Ecto neural progenitor cell (in vitro differentiated cells): Measurements from ENCODE around the gene SNX21.
"Not testable (repeated sequence)": the region's sequence is repeated elsewhere in the genome, so short reads cannot be mapped to it uniquely, and the experiment has no call there.

Source experiments
- DNase-seq: peaks from one replicate; pipeline ENCODE4 v3.0.0-alpha.2; 2018; ENCODE audit warnings: low spot score

Gene SNX21

GRCh38 chr20:45823949-45824835, 9.4 kb upstream of the SNX21 start:
- peak; percentile 65 for DNase-seq

DNA sequence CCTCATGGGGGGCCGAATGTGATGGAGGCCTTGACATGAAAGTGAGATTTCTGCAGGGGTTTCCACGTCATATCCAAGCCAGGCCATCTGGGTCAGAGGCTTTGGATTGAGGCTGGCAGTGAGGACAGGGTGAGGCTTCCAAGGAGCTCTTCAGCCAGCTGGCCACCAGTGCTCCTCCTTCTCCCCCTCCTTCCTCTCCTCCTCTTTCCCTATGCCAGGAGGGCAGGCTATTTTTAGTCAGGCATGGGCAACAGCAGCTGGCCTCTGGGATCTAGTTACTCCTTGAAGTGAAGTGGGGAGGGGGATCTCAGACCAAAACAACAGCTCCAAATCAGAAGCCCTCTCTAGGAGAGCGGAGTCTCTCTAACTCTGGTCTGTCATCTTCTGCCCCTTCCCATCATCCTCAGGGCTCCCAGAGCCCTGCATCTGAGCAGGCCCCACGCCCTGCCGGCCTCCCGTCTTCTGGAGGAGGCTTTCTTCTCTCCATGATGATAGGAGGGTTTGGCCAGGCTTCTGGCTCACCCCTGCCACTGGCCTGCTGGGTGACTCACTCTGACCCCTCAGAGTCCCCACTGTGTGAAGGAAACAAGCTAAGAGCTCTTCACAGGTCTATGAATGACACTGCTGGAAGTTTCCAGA, 7.1 kb upstream of the SNX21 start:
- DNase-seq = no peak

DNA sequence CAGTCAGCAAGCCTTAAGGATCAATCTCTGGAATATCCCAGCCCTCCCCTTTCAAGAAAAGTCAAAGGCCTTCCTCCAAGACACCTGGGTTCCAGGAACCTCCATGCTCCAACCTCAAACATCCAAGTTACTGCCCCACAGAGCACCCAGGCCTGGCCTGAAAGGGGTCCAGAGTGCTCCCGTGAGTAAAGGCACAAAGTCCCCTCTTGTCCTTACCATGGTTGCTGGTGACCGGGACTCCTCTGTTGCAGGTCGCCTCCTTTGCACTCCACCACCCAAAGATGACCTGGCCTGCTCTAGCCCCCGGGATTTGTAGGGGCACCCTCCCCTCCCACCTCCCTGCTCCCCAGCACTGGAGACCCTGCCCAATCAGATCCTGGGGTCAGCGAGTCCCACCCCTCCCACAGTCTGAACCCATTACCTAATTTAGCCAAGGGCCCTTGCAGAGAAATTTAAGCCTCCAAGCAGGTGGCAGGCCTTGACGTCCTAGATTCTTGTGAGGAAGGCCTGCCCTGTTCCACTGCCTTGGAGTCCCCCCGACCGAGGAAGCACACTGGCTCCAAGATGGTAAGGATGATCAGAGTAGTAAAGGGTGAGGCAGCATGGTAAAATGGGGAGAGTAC, 6.5 kb upstream of the SNX21 start, which contains the start of gene TNNC2:
TNNC2 (minus strand) TSS at position 283 of the 623 bp plus-strand sequence; CDS start at position 219, 64 bp downstream.
- DNase-seq = no peak

- DNase-seq = no peak
Measured at GRCh38 chr20:45827712-45828111, 5.9 kb upstream of the SNX21 start.

- no peak for DNase-seq
Measured at GRCh38 chr20:45828589-45828988, 5.0 kb upstream of the SNX21 start.

GRCh38 chr20:45829673-45830106, 3.9 kb upstream of the SNX21 start:
- not testable (repeated sequence) for DNase-seq

- no peak for DNase-seq
Measured at GRCh38 chr20:45832619-45833018, 980 bp upstream of the SNX21 start.

GRCh38 chr20:45833883-45834796, 541 bp downstream of the SNX21 start:
- peak; percentile 89 for DNase-seq

DNA sequence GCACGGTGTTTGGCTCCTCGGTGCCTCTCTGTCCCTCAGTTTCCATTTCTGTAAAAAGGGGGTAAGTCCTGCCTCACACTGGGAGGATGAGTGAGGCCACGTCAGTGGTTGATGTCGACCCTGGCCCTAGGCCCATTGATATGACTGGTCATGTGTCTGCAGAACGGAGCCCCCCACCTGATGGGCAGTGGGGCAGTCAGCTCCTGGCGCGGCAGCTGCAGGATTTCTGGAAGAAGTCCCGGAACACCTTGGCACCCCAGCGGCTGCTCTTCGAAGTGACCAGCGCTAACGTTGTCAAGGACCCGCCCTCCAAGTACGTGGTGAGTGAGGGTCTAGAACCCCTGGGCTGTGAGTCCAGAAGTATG, 1.2 kb downstream of the SNX21 start:
- no peak for DNase-seq

- no peak for DNase-seq
Measured at GRCh38 chr20:45835329-45835765, 1.7 kb downstream of the SNX21 start.

- DNase-seq = no peak
Measured at GRCh38 chr20:45835825-45836224, 2.2 kb downstream of the SNX21 start.

DNA sequence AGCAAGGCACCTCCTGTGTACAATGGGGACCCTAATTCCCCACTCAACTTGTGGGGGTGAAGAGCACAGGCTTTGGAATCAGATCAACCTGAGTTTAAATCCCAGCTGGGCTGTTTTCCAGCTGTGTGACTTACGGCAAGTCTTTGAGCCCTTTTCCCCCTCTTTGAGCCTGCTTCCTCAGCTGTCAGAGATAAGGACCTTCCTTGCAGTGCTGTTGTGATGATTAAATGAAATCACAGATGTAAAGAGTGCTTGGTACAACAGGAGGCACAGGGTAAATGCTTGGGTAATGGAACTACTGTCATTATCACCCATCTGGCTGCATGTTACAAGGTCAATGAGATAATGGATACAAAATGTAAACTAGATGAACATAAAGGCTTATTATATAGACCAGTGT, 3.2 kb downstream of the SNX21 start:
- no peak for DNase-seq

- DNase-seq = no peak
Measured at GRCh38 chr20:45840700-45841198, 7.2 kb downstream of the SNX21 start.

DNA sequence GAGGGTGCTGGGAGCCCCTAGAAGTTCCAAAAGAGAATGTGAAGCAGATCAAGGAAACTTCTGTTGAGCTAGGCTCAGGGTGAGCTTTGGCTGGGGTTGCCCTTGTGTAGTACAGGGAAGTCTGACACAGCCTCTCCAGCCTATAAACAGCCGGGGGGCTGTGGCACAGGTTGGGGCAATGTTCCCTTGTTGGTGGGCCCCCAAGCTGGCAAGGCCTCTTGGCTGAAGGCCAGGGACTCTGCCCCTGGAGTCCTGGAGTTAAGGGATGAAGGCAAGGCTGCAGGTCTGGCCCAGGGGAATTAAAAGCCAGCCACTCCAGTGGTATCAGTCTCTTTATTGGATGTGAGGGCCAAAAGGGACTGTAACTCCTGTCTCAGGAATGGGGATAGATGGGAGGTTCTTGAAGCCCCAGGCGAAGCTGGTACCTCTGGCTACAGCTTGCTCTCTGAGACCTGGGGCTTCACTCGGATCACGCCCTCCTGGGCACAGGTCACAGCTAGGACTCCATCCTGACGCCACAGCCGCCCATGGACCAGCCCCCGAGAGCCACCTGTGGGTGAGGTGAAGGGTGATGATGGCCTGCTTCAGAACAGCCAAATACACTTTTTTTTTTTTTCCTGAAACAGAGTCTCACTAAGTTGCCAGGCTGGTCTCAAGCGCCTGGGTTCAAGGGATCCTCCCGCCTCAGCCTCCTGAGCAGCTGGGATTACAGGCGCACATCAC, 8.0 kb downstream of the SNX21 start:
- no peak for DNase-seq

DNA sequence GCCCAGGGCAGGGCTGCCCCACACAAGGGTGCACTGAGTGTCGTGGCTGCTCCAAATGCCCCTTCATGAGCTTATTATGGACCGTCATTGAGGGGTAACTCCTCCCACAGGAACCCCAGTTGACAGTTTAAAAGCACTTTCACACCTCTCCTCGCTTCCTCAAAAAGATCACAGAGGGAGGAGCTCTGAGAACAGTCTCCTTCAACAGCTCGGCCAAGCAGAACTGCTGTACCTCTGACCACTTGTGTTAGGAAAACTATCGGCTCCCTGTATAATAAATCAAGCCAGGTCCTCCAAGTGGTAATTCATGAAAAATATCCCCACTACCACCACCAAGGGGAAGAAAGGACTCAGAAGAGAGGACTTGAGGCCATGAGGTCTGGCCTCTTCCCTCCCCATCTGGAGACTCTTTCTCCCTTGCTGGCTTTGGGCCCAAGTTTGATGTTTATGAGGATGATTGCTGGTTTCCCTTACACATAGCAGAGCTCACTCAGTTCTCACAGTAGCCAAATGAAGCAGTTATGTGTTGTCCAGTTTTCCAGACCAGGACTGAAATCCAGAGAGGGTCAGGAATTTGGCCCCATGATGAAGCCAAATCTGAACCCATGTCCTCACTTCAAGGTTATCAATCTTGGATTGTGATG, 8.7 kb downstream of the SNX21 start:
- DNase-seq = no peak

- DNase-seq = no peak
Measured at GRCh38 chr20:45843506-45843905, 9.9 kb downstream of the SNX21 start.

DNA sequence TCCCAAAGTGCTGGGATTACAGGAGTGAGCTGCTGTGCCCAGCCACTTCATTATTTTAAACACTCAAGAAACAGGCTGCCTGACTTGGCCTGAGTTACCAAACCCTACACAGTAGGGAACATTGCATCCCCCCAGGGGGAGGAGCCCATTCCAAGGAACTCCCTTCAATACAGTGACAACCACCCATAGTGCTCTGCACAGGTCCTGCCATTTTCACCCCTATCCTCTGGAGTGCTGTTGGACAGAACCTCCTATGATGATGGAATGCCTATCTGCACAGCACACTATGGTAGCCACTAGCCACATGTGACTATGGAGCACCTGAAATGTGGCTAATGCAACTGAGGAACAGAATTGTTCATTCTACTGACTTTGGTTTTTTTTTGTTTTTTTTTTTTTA, 11.9 kb downstream of the SNX21 start:
- no peak for DNase-seq

GRCh38 chr20:45848421-45848820, 14.8 kb downstream of the SNX21 start:
- DNase-seq = no peak

GRCh38 chr20:45848969-45849582, 15.5 kb downstream of the SNX21 start:
- no peak for DNase-seq

- DNase-seq = no peak
Measured at GRCh38 chr20:45850238-45850637, 16.6 kb downstream of the SNX21 start.
